ENCODE data around the gene BBC3.
A peak's percentile ranks its signal among the peaks of the same experiment; 100 is the strongest.
"Not testable (repeated sequence)": the region's sequence is repeated elsewhere in the genome, so short reads cannot be mapped to it uniquely, and the experiment has no call there.

Gene BBC3

GRCh38 chr19:47230921-47231214, at the start of gene BBC3:
BBC3 (minus strand) TSS chr19:47231199; CDS start chr19:47228431, 2,768 bp downstream.
- H3K27ac ChIP-seq, result peak within 1 kb of the TSS; percentile 94
- no peak for DNase-seq (ENCODE audit: low read depth, low spot score)

- DNase-seq (ENCODE audit: low read depth, low spot score), result no peak
- H3K27ac ChIP-seq, result no peak overlapping the region
These were observed 49.3 kb upstream of the BBC3 start for GRCh38 chr19:47280183-47280797.

- not testable (repeated sequence) for DNase-seq (ENCODE audit: low read depth, low spot score); H3K27ac ChIP-seq
These were observed 45.5 kb upstream of the BBC3 start for GRCh38 chr19:47276513-47276912.

GRCh38 chr19:47275791-47276461, 44.9 kb upstream of the BBC3 start:
- no peak for DNase-seq (ENCODE audit: low read depth, low spot score)

GRCh38 chr19:47274891-47275761, 44.1 kb upstream of the BBC3 start:
- H3K27ac ChIP-seq, result no peak overlapping the region
- DNase-seq (ENCODE audit: low read depth, low spot score), result no peak

More at GRCh38 chr19:47275791-47276461, 44.9 kb upstream of the BBC3 start:
- no peak overlapping the region for H3K27ac ChIP-seq

GRCh38 chr19:47274071-47274890, 43.3 kb upstream of the BBC3 start, which contains the start of gene INAFM1:
INAFM1 (plus strand) TSS chr19:47274885; CDS start chr19:47274920, 35 bp downstream.
- H3K27ac ChIP-seq, result peak within 1 kb of the TSS; percentile 94
- peak; percentile 70 for DNase-seq (ENCODE audit: low read depth, low spot score)

GRCh38 chr19:47273313-47274070, 42.5 kb upstream of the BBC3 start:
- peak overlapping the region; percentile 94 for H3K27ac ChIP-seq
- peak; percentile 55 for DNase-seq (ENCODE audit: low read depth, low spot score)

- no peak for DNase-seq (ENCODE audit: low read depth, low spot score)
- H3K27ac ChIP-seq, result peak overlapping the region; percentile 94
These were observed 41.7 kb upstream of the BBC3 start for GRCh38 chr19:47272448-47273312.

GRCh38 chr19:47271949-47272348, 41.0 kb upstream of the BBC3 start:
- no peak overlapping the region for H3K27ac ChIP-seq
- no peak for DNase-seq (ENCODE audit: low read depth, low spot score)

GRCh38 chr19:47270408-47270807, 39.4 kb upstream of the BBC3 start:
- DNase-seq (ENCODE audit: low read depth, low spot score), result no peak
- no peak overlapping the region for H3K27ac ChIP-seq

- H3K27ac ChIP-seq, result no peak overlapping the region
- no peak for DNase-seq (ENCODE audit: low read depth, low spot score)
These were observed 38.6 kb upstream of the BBC3 start for GRCh38 chr19:47269596-47269995.

GRCh38 chr19:47268028-47268427, 37.0 kb upstream of the BBC3 start:
- H3K27ac ChIP-seq, result no peak overlapping the region
- no peak for DNase-seq (ENCODE audit: low read depth, low spot score)

- DNase-seq (ENCODE audit: low read depth, low spot score), result no peak
- no peak overlapping the region for H3K27ac ChIP-seq
These were observed 36.4 kb upstream of the BBC3 start for GRCh38 chr19:47267350-47267759.

GRCh38 chr19:47266401-47266941, 35.5 kb upstream of the BBC3 start:
- no peak for DNase-seq (ENCODE audit: low read depth, low spot score)
- H3K27ac ChIP-seq, result no peak overlapping the region

- no peak overlapping the region for H3K27ac ChIP-seq
- DNase-seq (ENCODE audit: low read depth, low spot score), result no peak
These were observed 33.6 kb upstream of the BBC3 start for GRCh38 chr19:47264629-47265028.

GRCh38 chr19:47261946-47262793, 31.2 kb upstream of the BBC3 start:
- not testable (repeated sequence) for H3K27ac ChIP-seq; DNase-seq (ENCODE audit: low read depth, low spot score)

- no peak overlapping the region for H3K27ac ChIP-seq
- no peak for DNase-seq (ENCODE audit: low read depth, low spot score)
These were observed 29.5 kb upstream of the BBC3 start for GRCh38 chr19:47260476-47260875.
